PC-3 (cell line): Measurements from ENCODE around the gene CAP2.
"Not testable (repeated sequence)": the region's sequence is repeated elsewhere in the genome, so short reads cannot be mapped to it uniquely, and the experiment has no call there.

Experiments
- EZH2 ChIP-seq: fragments of 300-600 bp; sonication (generic); IDR thresholded peaks from one replicate; pipeline ENCODE4 v1.6.1; 2017; ENCODE audit warnings: antibody characterized with exemption, mild to moderate bottlenecking, low read length; ENCODE audit not compliant: unreplicated experiment
- TF ChIP-seq, protein P1 (sequence below): fragments of 300-600 bp; sonication (generic); conservative IDR thresholded peaks from 2 replicates; pipeline ENCODE4 v1.5.1; 2017; ENCODE audit warnings: antibody characterized with exemption, low read depth, mild to moderate bottlenecking, low read length

DNA sequence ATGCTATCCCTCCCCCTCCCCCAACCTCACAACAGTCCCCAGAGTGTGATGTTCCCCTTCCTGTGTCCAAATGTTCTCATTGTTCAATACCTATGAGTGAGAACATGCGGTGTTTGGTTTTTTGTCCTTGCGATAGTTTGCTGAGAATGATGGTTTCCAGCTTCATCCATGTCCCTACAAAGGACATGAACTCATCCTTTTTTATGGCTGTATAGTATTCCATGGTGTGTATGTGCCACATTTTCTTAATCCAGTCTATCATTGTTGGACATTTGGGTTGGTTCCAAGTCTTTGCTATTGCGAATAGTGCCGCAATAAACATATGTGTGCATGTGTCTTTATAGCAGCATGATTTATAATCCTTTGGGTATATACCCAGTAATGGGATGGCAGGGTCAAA, 152.3 kb downstream of the CAP2 start:
- TF ChIP-seq, protein P1, sequence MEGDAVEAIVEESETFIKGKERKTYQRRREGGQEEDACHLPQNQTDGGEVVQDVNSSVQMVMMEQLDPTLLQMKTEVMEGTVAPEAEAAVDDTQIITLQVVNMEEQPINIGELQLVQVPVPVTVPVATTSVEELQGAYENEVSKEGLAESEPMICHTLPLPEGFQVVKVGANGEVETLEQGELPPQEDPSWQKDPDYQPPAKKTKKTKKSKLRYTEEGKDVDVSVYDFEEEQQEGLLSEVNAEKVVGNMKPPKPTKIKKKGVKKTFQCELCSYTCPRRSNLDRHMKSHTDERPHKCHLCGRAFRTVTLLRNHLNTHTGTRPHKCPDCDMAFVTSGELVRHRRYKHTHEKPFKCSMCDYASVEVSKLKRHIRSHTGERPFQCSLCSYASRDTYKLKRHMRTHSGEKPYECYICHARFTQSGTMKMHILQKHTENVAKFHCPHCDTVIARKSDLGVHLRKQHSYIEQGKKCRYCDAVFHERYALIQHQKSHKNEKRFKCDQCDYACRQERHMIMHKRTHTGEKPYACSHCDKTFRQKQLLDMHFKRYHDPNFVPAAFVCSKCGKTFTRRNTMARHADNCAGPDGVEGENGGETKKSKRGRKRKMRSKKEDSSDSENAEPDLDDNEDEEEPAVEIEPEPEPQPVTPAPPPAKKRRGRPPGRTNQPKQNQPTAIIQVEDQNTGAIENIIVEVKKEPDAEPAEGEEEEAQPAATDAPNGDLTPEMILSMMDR: not testable (repeated sequence)
- not testable (repeated sequence) for TF ChIP-seq EZH2
